GM06990 (cell line): ENCODE data around the gene ALPL.

Experiments
- DNase-seq: peaks from one replicate; pipeline ENCODE4 v3.0.0-alpha.2; 2011; ENCODE audit not compliant: insufficient read length; ENCODE audit errors: extremely low read depth
- H3K27me3 ChIP-seq: replicated peaks from 2 replicates; pipeline ENCODE4 v1.6.0; 2011; ENCODE audit warnings: low read length; ENCODE audit not compliant: control insufficient read depth, insufficient read depth
- H3K36me3 ChIP-seq: 2 replicates; pipeline ENCODE4 v1.5.1; 2011; ENCODE audit warnings: low read length; ENCODE audit not compliant: control insufficient read depth, insufficient read depth
- H3K4me3 ChIP-seq: replicated peaks from 2 replicates; pipeline ENCODE4 v1.5.1; 2011; ENCODE audit warnings: low read depth, mild to moderate bottlenecking, control low read depth, low read length
- CTCF ChIP-seq: IDR thresholded peaks from 2 replicates; pipeline ENCODE4 v1.5.1; 2011; ENCODE audit warnings: low read length, control low read depth, mild to moderate bottlenecking, inconsistent platforms; ENCODE audit not compliant: insufficient read depth, poor library complexity, severe bottlenecking

Gene ALPL

GRCh38 chr1:21623410-21623961 lies 114.3 kb downstream of the ALPL start:
- no peak for TF ChIP-seq CTCF
- DNase-seq: no peak
- no peak overlapping the region for H3K4me3 ChIP-seq
- no peaks in the 10 kb centered on the region; the same call in 1 of the 2 replicates for H3K27me3 ChIP-seq
- no peaks in the 10 kb centered on the region for H3K36me3 ChIP-seq

GRCh38 chr1:21624571-21625389 lies 115.6 kb downstream of the ALPL start:
- Histone ChIP-seq H3K36me3 (no peaks in the 10 kb centered on the region), H3K4me3 (no peak overlapping the region), H3K27me3 (no peaks in the 10 kb centered on the region; the same call in 1 of the 2 replicates)
- no peak for DNase-seq
- TF ChIP-seq CTCF: no peak

- no peak for TF ChIP-seq CTCF
- Histone ChIP-seq H3K27me3 (no peaks in the 10 kb centered on the region; the same call in 1 of the 2 replicates), H3K4me3 (no peak overlapping the region), H3K36me3 (no peaks in the 10 kb centered on the region)
- DNase-seq: no peak
Observed at GRCh38 chr1:21625390-21626190, 116.4 kb downstream of the ALPL start.

- Histone ChIP-seq H3K36me3 (no peaks in the 10 kb centered on the region), H3K27me3 (no peaks in the 10 kb centered on the region; the same call in none of the 2 replicates), H3K4me3 (no peak overlapping the region)
- no peak for DNase-seq
- TF ChIP-seq CTCF: no peak
Observed at GRCh38 chr1:21626921-21627339, 117.7 kb downstream of the ALPL start.
